PFSK-1 (cell line): Measurements from ENCODE around the gene NRAP. TPM values are rescaled to one million over a fixed set of nuclear protein-coding genes. Genes with fewer than 3 reads are reported as not detected.

ENCODE experiments used
- FOXP2 ChIP-seq: optimal IDR thresholded peaks from 2 replicates; pipeline ENCODE3; 2011; ENCODE audit warnings: borderline replicate concordance, control low read depth, inconsistent platforms; ENCODE audit not compliant: insufficient read depth; ENCODE audit errors: extremely low read length, extremely low read depth
- POLR2AphosphoS5 ChIP-seq: IDR thresholded peaks from 2 replicates; pipeline ENCODE4 v1.6.1; 2012; ENCODE audit warnings: low read depth, mild to moderate bottlenecking, control low read depth, low read length, moderate library complexity
- REST ChIP-seq, 2 experiments: IDR thresholded peaks; 2 replicates each; pipeline versions ENCODE4 v1.6.1 to v1.8.0; 2011 to 2012; ENCODE audit warnings: low read depth in 2 of 2, low read length in 2 of 2, control low read depth in 1 of 2, inconsistent platforms in 1 of 2, mild to moderate bottlenecking in 1 of 2, moderate library complexity in 1 of 2; ENCODE audit not compliant: insufficient read depth in 1 of 2
- SIN3A ChIP-seq: IDR thresholded peaks from 2 replicates; pipeline ENCODE4 v1.6.1; 2012; ENCODE audit warnings: mild to moderate bottlenecking, low read length, moderate library complexity, borderline replicate concordance; ENCODE audit not compliant: insufficient read depth
- TAF1 ChIP-seq: IDR thresholded peaks from 2 replicates; pipeline ENCODE4 v1.6.1; 2012; ENCODE audit warnings: low read length, control low read depth, borderline replicate concordance; ENCODE audit not compliant: insufficient read depth
- polyA plus RNA-seq: library from polyadenylated mRNA; unstranded; fragments of >200 nt; gene quantifications from one replicate; pipeline ENCODE4 v1.2.1, GENCODE V29; 2012; ENCODE audit warnings: low read depth, missing spikeins; ENCODE audit not compliant: insufficient read length

Gene NRAP
- polyA plus RNA-seq: not detected

- no peak for TF ChIP-seq POLR2AphosphoS5
- no peak for TF ChIP-seq TAF1
- no peak for TF ChIP-seq REST (IDR thresholded peaks at IDR 0.05; ENCODE audit: insufficient read depth in 1 of 2, low read depth in 2 of 2, low read length in 2 of 2)
- no peak for TF ChIP-seq FOXP2
- TF ChIP-seq SIN3A: no peak
These were observed at the start of gene NRAP for GRCh38 chr10:113663908-113664307. Gene NRAP (minus strand): TSS chr10:113664041. CDS start chr10:113663882, 159 bp downstream.

DNA sequence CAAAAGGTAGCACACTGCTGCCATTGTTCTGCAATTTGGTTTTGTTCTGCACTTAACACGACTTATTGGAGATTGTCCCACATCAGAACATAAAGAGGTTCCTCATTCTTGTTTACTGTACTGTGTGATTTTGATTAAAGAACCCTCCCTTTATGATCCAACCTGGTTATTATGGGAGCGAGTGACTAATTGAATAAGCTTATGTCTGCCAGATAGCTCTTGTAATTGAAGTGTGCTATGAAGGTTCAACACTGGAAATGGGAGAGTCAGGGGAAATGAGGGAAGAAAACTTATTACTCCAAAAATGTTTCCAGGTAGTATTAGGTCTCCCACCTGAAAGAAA lies 49.8 kb upstream of the NRAP start:
- no peak for TF ChIP-seq POLR2AphosphoS5
- no peak for TF ChIP-seq FOXP2
- TF ChIP-seq TAF1: no peak
- TF ChIP-seq REST (IDR thresholded peaks at IDR 0.05; ENCODE audit: insufficient read depth in 1 of 2, low read depth in 2 of 2, low read length in 2 of 2): no peak
- TF ChIP-seq SIN3A: no peak

GRCh38 chr10:113712755-113713639 lies 49.2 kb upstream of the NRAP start:
- TF ChIP-seq REST (IDR thresholded peaks at IDR 0.05; ENCODE audit: insufficient read depth in 1 of 2, low read depth in 2 of 2, low read length in 2 of 2): no peak
- TF ChIP-seq SIN3A: no peak
- TF ChIP-seq POLR2AphosphoS5: no peak
- no peak for TF ChIP-seq TAF1
- TF ChIP-seq FOXP2: no peak

- TF ChIP-seq TAF1 (no peak), FOXP2 (no peak), REST (IDR thresholded peaks at IDR 0.05; ENCODE audit: insufficient read depth in 1 of 2, low read depth in 2 of 2, low read length in 2 of 2) (no peak), SIN3A (no peak)
These were observed 48.2 kb upstream of the NRAP start for GRCh38 chr10:113712024-113712423.
